Measurements from ENCODE around the gene SUPT6H.

GRCh38 chr17:28733346-28733745 is 71.3 kb downstream of the SUPT6H start:
- no peak for TF ChIP-seq YY1 (IDR thresholded peaks at IDR 0.05; ENCODE audit: insufficient read depth, insufficient read length)
- no peak for TF ChIP-seq ZNF274 (IDR thresholded peaks at IDR 0.05; ENCODE audit: low read depth, low read length)

Measured in NT2/D1 (cell line).